Esophagus muscularis mucosa (tissue), 3 donors: ENCODE measurements around the gene FBXO45.

Experiments
- POLR2A ChIP-seq: fragments of 450-650 bp; IDR thresholded peaks from one replicate; pipeline ENCODE4 v1.6.1; 2017; ENCODE audit warnings: antibody characterized with exemption, moderate library complexity, mild to moderate bottlenecking, low read depth
- POLR2AphosphoS5 ChIP-seq, 2 donors: sonication (generic); formaldehyde crosslinking; IDR thresholded peaks; one replicate each; pipeline ENCODE4 v1.6.1; 2017; ENCODE audit warnings: antibody characterized with exemption in 2 of 2
- TF ChIP-seq, protein P1 (sequence below), 3 experiments: fragments of 200-600 bp in 2 of 3; fragments of 450-650 bp in 1 of 3; sonication (generic) in 2 of 3; IDR thresholded peaks; one replicate each; pipeline ENCODE4 v1.5.1; 2017 to 2019; ENCODE audit warnings: antibody characterized with exemption in 3 of 3, mild to moderate bottlenecking in 2 of 3, moderate library complexity in 1 of 3

DNA sequence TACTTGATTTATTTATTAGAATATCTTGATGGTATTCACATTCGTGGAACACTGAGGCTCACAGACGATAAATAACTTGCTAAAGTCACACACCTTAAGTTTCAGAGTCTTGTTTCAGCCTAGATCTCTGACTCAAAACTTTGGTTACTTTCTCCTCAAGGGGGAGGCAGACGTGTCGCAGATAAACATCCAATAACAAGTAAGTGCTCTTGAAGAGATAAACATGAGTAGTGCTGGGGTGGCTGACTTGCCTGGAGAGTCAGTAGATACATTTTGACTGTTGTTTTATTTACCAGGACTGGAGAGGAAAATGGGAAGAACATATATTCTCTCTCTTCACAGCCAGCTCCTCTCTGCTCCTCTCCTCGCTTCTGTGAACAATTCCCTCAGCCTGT lies 31.3 kb downstream of the FBXO45 start:
- no peak for TF ChIP-seq POLR2A
- TF ChIP-seq, protein P1, sequence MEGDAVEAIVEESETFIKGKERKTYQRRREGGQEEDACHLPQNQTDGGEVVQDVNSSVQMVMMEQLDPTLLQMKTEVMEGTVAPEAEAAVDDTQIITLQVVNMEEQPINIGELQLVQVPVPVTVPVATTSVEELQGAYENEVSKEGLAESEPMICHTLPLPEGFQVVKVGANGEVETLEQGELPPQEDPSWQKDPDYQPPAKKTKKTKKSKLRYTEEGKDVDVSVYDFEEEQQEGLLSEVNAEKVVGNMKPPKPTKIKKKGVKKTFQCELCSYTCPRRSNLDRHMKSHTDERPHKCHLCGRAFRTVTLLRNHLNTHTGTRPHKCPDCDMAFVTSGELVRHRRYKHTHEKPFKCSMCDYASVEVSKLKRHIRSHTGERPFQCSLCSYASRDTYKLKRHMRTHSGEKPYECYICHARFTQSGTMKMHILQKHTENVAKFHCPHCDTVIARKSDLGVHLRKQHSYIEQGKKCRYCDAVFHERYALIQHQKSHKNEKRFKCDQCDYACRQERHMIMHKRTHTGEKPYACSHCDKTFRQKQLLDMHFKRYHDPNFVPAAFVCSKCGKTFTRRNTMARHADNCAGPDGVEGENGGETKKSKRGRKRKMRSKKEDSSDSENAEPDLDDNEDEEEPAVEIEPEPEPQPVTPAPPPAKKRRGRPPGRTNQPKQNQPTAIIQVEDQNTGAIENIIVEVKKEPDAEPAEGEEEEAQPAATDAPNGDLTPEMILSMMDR (IDR thresholded peaks at IDR 0.05), result no peak
- no peak for TF ChIP-seq POLR2AphosphoS5 (IDR thresholded peaks at IDR 0.05)
